ENCODE data around the gene CACNA2D3. TPM values are rescaled to one million over a fixed set of nuclear protein-coding genes. Genes with fewer than 3 reads are reported as not detected.

The CACNA2D3 gene
- total and polyA plus RNA-seq, 5 donors, result 29.2 to 64.5 (median 42.4) TPM

- Histone ChIP-seq H3K9me3 (ENCODE audit: control insufficient read depth, low read length) (no peaks in the 10 kb centered on the region), H3K27me3 (ENCODE audit: control insufficient read depth, insufficient read depth) (no peaks in the 10 kb centered on the region), H3K4me1 (ENCODE audit: control insufficient read depth, insufficient read depth, low read length) (peaks cover 15% of the 10 kb centered on the region), H3K4me3 (ENCODE audit: low read length) (no peak overlapping the region), H3K27ac (ENCODE audit: low read length) (peak overlapping the region; percentile 80)
- WGBS, result 74% methylated on average over 5 of the region's 5 CpGs
- DNase-seq (no peak), ATAC-seq (no peak)
- intact Hi-C loops (cut with DNase I), result no loop called here
Observed at GRCh38 chr3:54357301-54357700, 234.9 kb downstream of the CACNA2D3 start.

GRCh38 chr3:54358316-54358715 lies 236.0 kb downstream of the CACNA2D3 start:
- peak in 1 of 2 donors; percentile 34 for ATAC-seq
- Histone ChIP-seq H3K4me3 (ENCODE audit: low read length) (no peak overlapping the region), H3K4me1 (ENCODE audit: control insufficient read depth, insufficient read depth, low read length) (peaks cover 15% of the 10 kb centered on the region), H3K27ac (ENCODE audit: low read length) (peak overlapping the region; percentile 75), H3K9me3 (ENCODE audit: control insufficient read depth, low read length) (no peaks in the 10 kb centered on the region), H3K27me3 (ENCODE audit: control insufficient read depth, insufficient read depth) (no peaks in the 10 kb centered on the region)
- WGBS, result 32% methylated on average over 4 of the region's 4 CpGs
- intact Hi-C loops (cut with DNase I), result no loop called here
- peak; percentile 58 to 66 (median 59) for DNase-seq

- H3K9me3 ChIP-seq (ENCODE audit: control insufficient read depth, low read length), result no peaks in the 10 kb centered on the region
- H3K27ac ChIP-seq (ENCODE audit: low read length), result peak overlapping the region; percentile 24
- DNase-seq (peak; percentile 47 to 85 (median 82)), ATAC-seq (peak; percentile 56 to 68)
- H3K27me3 ChIP-seq (ENCODE audit: control insufficient read depth, insufficient read depth), result no peaks in the 10 kb centered on the region
- WGBS, result 58% methylated on average over 8 of the region's 8 CpGs
- no peak overlapping the region for H3K4me3 ChIP-seq (ENCODE audit: low read length)
- peaks cover 12% of the 10 kb centered on the region for H3K4me1 ChIP-seq (ENCODE audit: control insufficient read depth, insufficient read depth, low read length)
- intact Hi-C loops (cut with DNase I), result no loop called here
Observed at GRCh38 chr3:54358969-54359694, 236.8 kb downstream of the CACNA2D3 start.

- no peak overlapping the region for H3K27ac ChIP-seq (ENCODE audit: low read length)
- DNase-seq, result no peak
Observed at GRCh38 chr3:54360320-54360719, 238.0 kb downstream of the CACNA2D3 start.

GRCh38 chr3:54361746-54362283 lies 239.5 kb downstream of the CACNA2D3 start:
- Histone ChIP-seq H3K4me1 (ENCODE audit: control insufficient read depth, insufficient read depth, low read length) (peaks cover 5% of the 10 kb centered on the region), H3K27me3 (ENCODE audit: control insufficient read depth, insufficient read depth) (no peaks in the 10 kb centered on the region), H3K27ac (ENCODE audit: low read length) (peak overlapping the region; percentile 63), H3K9me3 (ENCODE audit: control insufficient read depth, low read length) (no peaks in the 10 kb centered on the region), H3K4me3 (ENCODE audit: low read length) (no peak overlapping the region)
- DNase-seq, result no peak
- intact Hi-C loops (cut with DNase I), result loop anchor here in 1 of 4 donors (5.0 kb wide), 1 partner anchor 215 kb away; no protein-coding TSS in a partner anchor
- ATAC-seq, result peak; percentile 75
- WGBS, result 68% methylated on average over 7 of the region's 7 CpGs

More at GRCh38 chr3:54360320-54360719, 238.0 kb downstream of the CACNA2D3 start:
- intact Hi-C loops (cut with DNase I), result loop anchor here in 1 of 4 donors (5.0 kb wide), 1 partner anchor 213 kb away; no protein-coding TSS in a partner anchor
- peak in 1 of 2 donors; percentile 21 for ATAC-seq
- 31% methylated on average over 3 of the region's 3 CpGs for WGBS
- Histone ChIP-seq H3K4me1 (ENCODE audit: control insufficient read depth, insufficient read depth, low read length) (peaks cover 7% of the 10 kb centered on the region), H3K27me3 (ENCODE audit: control insufficient read depth, insufficient read depth) (no peaks in the 10 kb centered on the region), H3K9me3 (ENCODE audit: control insufficient read depth, low read length) (no peaks in the 10 kb centered on the region), H3K4me3 (ENCODE audit: low read length) (no peak overlapping the region)

- intact Hi-C loops (cut with DNase I), result no loop called here
- no peaks in the 10 kb centered on the region for H3K9me3 ChIP-seq (ENCODE audit: control insufficient read depth, low read length)
- H3K4me1 ChIP-seq (ENCODE audit: control insufficient read depth, insufficient read depth, low read length), result no peaks in the 10 kb centered on the region
- H3K27me3 ChIP-seq (ENCODE audit: control insufficient read depth, insufficient read depth), result no peaks in the 10 kb centered on the region
- no peak overlapping the region for H3K27ac ChIP-seq (ENCODE audit: low read length)
- ATAC-seq, result no peak
- DNase-seq, result no peak
- H3K4me3 ChIP-seq (ENCODE audit: low read length), result no peak overlapping the region
- 78% methylated on average over 1 of the region's 1 CpG for WGBS
Observed at GRCh38 chr3:54366007-54366750, 243.8 kb downstream of the CACNA2D3 start.

- no peak overlapping the region for H3K4me3 ChIP-seq (ENCODE audit: low read length)
- DNase-seq (no peak), ATAC-seq (no peak)
- H3K4me1 ChIP-seq (ENCODE audit: control insufficient read depth, insufficient read depth, low read length), result no peaks in the 10 kb centered on the region
- H3K9me3 ChIP-seq (ENCODE audit: control insufficient read depth, low read length), result no peaks in the 10 kb centered on the region
- H3K27me3 ChIP-seq (ENCODE audit: control insufficient read depth, insufficient read depth), result no peaks in the 10 kb centered on the region
- no peak overlapping the region for H3K27ac ChIP-seq (ENCODE audit: low read length)
- WGBS, result 78% methylated on average over 3 of the region's 3 CpGs
- intact Hi-C loops (cut with DNase I), result no loop called here
Observed at GRCh38 chr3:54366839-54367238, 244.5 kb downstream of the CACNA2D3 start.

- Histone ChIP-seq H3K4me1 (ENCODE audit: control insufficient read depth, insufficient read depth, low read length) (peaks cover 15% of the 10 kb centered on the region), H3K27ac (ENCODE audit: low read length) (no peak overlapping the region), H3K27me3 (ENCODE audit: control insufficient read depth, insufficient read depth) (no peaks in the 10 kb centered on the region), H3K4me3 (ENCODE audit: low read length) (no peak overlapping the region), H3K9me3 (ENCODE audit: control insufficient read depth, low read length) (no peaks in the 10 kb centered on the region)
- no peak for DNase-seq
- WGBS, result 76% methylated on average over 3 of the region's 3 CpGs
- intact Hi-C loops (cut with DNase I), result loop anchor here in 1 of 4 donors (10.0 kb wide), 2 partner anchors 227 to 427 kb away; no protein-coding TSS in a partner anchor
- no peak for ATAC-seq
Observed at GRCh38 chr3:54372232-54372631, 249.9 kb downstream of the CACNA2D3 start.

GRCh38 chr3:54374214-54374852 lies 252.0 kb downstream of the CACNA2D3 start:
- Histone ChIP-seq H3K27me3 (ENCODE audit: control insufficient read depth, insufficient read depth) (no peaks in the 10 kb centered on the region), H3K4me3 (ENCODE audit: low read length) (no peak overlapping the region), H3K4me1 (ENCODE audit: control insufficient read depth, insufficient read depth, low read length) (peaks cover 15% of the 10 kb centered on the region), H3K27ac (ENCODE audit: low read length) (no peak overlapping the region), H3K9me3 (ENCODE audit: control insufficient read depth, low read length) (no peaks in the 10 kb centered on the region)
- DNase-seq (no peak), ATAC-seq (no peak)
- WGBS, result 74% methylated on average over 8 of the region's 8 CpGs
- intact Hi-C loops (cut with DNase I), result loop anchor here in 1 of 4 donors (10.0 kb wide), 2 partner anchors 230 to 430 kb away; no protein-coding TSS in a partner anchor

GRCh38 chr3:54376142-54376807 lies 253.9 kb downstream of the CACNA2D3 start:
- Histone ChIP-seq H3K27ac (ENCODE audit: low read length) (peak overlapping the region; percentile 30), H3K4me1 (ENCODE audit: control insufficient read depth, insufficient read depth, low read length) (peaks cover 15% of the 10 kb centered on the region), H3K27me3 (ENCODE audit: control insufficient read depth, insufficient read depth) (no peaks in the 10 kb centered on the region), H3K4me3 (ENCODE audit: low read length) (no peak overlapping the region), H3K9me3 (ENCODE audit: control insufficient read depth, low read length) (no peaks in the 10 kb centered on the region)
- 40% methylated on average over 6 of the region's 6 CpGs for WGBS
- peak; percentile 88 to 90 for ATAC-seq
- intact Hi-C loops (cut with DNase I), result loop anchor here in 1 of 4 donors (10.0 kb wide), 2 partner anchors 231 to 431 kb away; no protein-coding TSS in a partner anchor
- no peak for DNase-seq
